HepG2 (cell line): ENCODE results near the gene ACVR1C.

Experiments
- IRF2 ChIP-seq: IDR thresholded peaks from 2 replicates; pipeline ENCODE4 v1.6.1; 2018; ENCODE audit warnings: missing genetic modification reagents, missing compliant biosample characterization
- KDM1A ChIP-seq: IDR thresholded peaks from 2 replicates; pipeline ENCODE4 v1.6.1; 2016; ENCODE audit warnings: missing compliant biosample characterization
- PBX3 ChIP-seq: sonication (generic); formaldehyde crosslinking; IDR thresholded peaks from 2 replicates; pipeline ENCODE4 v1.8.1; 2023; ENCODE audit warnings: missing genetic modification reagents, inconsistent platforms, borderline replicate concordance
- RFX5 ChIP-seq: IDR thresholded peaks from 2 replicates; pipeline ENCODE4 v1.6.1; 2011; ENCODE audit warnings: low read depth, low read length, improper control_type of control experiment
- TFAP4 ChIP-seq: sonication (generic); IDR thresholded peaks from 2 replicates; pipeline ENCODE4 v1.6.1; 2016; ENCODE audit warnings: low read depth, borderline replicate concordance

- no peak for TF ChIP-seq TFAP4
- no peak for TF ChIP-seq RFX5
- TF ChIP-seq PBX3 (CRISPR knock-in tag), result no peak
- TF ChIP-seq KDM1A (CRISPR knock-in tag), result no peak
- no peak for TF ChIP-seq IRF2 (CRISPR knock-in tag)
These were observed 105.1 kb downstream of the ACVR1C start for GRCh38 chr2:157523270-157524247.
